COLO829 (cell line): ENCODE measurements around the gene RNASE8.

ENCODE experiments used
- DNase-seq: peaks from one replicate; pipeline ENCODE4 v3.0.0; 2012; ENCODE audit warnings: low spot score

Gene RNASE8

GRCh38 chr14:21072781-21073339 is 15.2 kb downstream of the RNASE8 start:
- DNase-seq = no peak

GRCh38 chr14:21073921-21074320 is 16.3 kb downstream of the RNASE8 start:
- DNase-seq = no peak

GRCh38 chr14:21074398-21075272 is 17.0 kb downstream of the RNASE8 start:
- DNase-seq = no peak

- no peak for DNase-seq
Observed at GRCh38 chr14:21075719-21076437, 18.3 kb downstream of the RNASE8 start.

- no peak for DNase-seq
Observed at GRCh38 chr14:21077672-21078071, 20.1 kb downstream of the RNASE8 start.

GRCh38 chr14:21078287-21078686 is 20.7 kb downstream of the RNASE8 start:
- DNase-seq = no peak

- no peak for DNase-seq
Observed at GRCh38 chr14:21078726-21079125, 21.1 kb downstream of the RNASE8 start.

- DNase-seq = no peak
Observed at GRCh38 chr14:21081521-21082142, 24.0 kb downstream of the RNASE8 start.

GRCh38 chr14:21083565-21084325 is 26.1 kb downstream of the RNASE8 start:
- DNase-seq = no peak

GRCh38 chr14:21084396-21084795 is 26.8 kb downstream of the RNASE8 start:
- no peak for DNase-seq

- DNase-seq = no peak
Observed at GRCh38 chr14:21084998-21085853, 27.6 kb downstream of the RNASE8 start.

GRCh38 chr14:21086908-21087293 is 29.3 kb downstream of the RNASE8 start:
- DNase-seq = no peak

- no peak for DNase-seq
Observed at GRCh38 chr14:21087294-21088091, 29.9 kb downstream of the RNASE8 start.

- no peak for DNase-seq
Observed at GRCh38 chr14:21088687-21089086, 31.1 kb downstream of the RNASE8 start.

- DNase-seq = no peak
Observed at GRCh38 chr14:21089271-21089670, 31.6 kb downstream of the RNASE8 start.

- DNase-seq = no peak
Observed at GRCh38 chr14:21089877-21090193, 32.2 kb downstream of the RNASE8 start.

- no peak for DNase-seq
Observed at GRCh38 chr14:21090194-21090939, 32.7 kb downstream of the RNASE8 start.

- no peak for DNase-seq
Observed at GRCh38 chr14:21090940-21091663, 33.5 kb downstream of the RNASE8 start.

- DNase-seq = no peak
Observed at GRCh38 chr14:21091821-21092272, 34.2 kb downstream of the RNASE8 start.
